Stimulated activated CD8-positive, alpha-beta memory T cell treated with anti-CD3 and anti-CD28 coated beads, Interleukin-12 subunit alpha, Interleukin-12 subunit beta, amount 100 ng/mL, for 1 hour (primary cell): ENCODE measurements around the gene CCDC40.
"Not testable (repeated sequence)": the region's sequence is repeated elsewhere in the genome, so short reads cannot be mapped to it uniquely, and the experiment has no call there.

Experiments
- DNase-seq: peaks from one replicate; pipeline ENCODE4 v3.0.0-alpha.2; 2020; ENCODE audit warnings: low read depth

Gene CCDC40

DNA sequence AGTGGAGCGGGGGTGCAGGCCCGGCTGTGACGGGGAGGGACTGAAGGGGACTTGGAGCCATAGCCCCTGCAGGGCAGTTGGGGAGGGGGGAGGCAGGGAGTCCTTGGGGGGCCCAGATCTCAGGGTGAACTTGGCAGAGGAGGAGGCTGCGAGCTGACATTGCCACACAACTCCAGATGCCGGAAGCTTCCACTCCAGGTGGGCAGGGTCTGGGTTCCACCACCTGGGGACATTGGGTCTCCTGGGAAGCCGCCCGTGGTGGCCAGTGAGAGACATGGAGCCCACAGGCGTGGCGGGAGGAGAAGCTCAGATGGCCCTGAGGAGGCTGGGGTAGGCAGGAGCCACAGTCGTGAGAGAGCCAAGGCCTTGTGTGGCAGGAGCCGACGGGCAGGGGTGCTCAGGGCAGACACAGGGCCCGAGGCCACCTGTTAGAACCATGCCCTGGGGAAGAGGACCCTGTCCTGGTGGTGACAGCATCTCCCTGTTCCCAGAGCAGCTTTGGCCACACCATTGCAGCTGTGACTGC is 46.8 kb downstream of the CCDC40 start:
- DNase-seq, result no peak

- no peak for DNase-seq
Measured at GRCh38 chr17:80084773-80085172, 48.3 kb downstream of the CCDC40 start.

GRCh38 chr17:80086081-80086480 is 49.6 kb downstream of the CCDC40 start:
- no peak for DNase-seq

DNA sequence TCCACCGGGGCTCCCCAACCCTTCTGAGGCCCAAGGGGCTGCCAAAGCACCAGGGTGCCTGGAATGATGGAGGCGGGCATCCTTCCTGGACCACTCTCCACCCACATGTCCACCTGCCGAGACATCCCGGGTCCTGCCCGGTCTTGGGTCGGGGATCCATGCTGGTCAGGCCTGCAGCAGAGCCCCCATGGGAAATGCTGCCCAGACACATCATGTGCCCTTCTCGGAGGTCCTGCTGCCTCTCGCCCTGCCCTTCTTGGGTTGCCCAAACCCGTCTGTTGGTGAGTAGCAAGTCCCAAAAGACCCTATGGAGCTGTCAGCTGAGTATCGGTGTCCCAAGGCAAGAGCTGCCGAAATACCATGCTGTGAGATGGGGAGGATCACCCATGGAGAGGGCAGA is 50.2 kb downstream of the CCDC40 start:
- DNase-seq, result no peak

GRCh38 chr17:80087346-80088265 is 51.2 kb downstream of the CCDC40 start:
- DNase-seq, result no peak

DNA sequence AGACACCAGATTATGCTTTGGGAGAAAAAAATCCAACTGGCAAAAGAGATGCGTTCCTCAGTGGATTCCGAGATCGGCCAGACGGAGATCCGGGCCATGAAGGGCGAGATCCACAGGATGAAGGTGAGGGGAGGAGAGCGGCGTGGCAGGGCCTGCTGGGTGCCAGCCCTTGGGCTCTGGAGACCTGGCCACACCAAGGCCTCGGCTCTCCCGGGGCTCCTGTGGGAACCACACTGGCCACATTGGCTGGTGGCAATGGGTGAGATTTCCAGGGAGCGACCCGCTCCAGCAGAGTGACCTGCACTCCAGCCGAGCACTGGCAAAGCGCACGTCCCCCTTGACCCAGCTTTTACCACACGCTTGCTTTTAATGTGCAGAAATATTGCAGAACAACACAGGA is 53.3 kb downstream of the CCDC40 start:
- no peak for DNase-seq

- not testable (repeated sequence) for DNase-seq
Measured at GRCh38 chr17:80090164-80090563, 53.7 kb downstream of the CCDC40 start.

DNA sequence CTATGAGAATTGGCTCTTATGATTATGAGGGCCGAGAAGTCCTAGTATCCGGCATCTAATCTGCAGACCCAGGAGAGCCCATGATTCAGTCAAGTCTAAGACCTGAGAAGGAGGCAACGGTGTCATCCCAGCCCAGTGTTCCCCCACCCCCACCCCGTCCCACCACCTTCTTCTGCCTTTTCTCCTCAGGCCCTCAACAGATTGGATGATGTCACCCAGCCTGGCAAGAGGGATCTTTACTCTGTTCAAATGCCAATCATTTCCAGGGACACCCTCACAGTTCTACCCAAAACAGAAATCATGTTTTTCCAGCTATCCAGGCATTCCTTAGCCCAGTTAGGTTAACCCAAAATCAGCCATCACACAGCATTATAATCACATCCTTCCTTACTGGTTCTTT is 54.9 kb downstream of the CCDC40 start:
- no peak for DNase-seq

DNA sequence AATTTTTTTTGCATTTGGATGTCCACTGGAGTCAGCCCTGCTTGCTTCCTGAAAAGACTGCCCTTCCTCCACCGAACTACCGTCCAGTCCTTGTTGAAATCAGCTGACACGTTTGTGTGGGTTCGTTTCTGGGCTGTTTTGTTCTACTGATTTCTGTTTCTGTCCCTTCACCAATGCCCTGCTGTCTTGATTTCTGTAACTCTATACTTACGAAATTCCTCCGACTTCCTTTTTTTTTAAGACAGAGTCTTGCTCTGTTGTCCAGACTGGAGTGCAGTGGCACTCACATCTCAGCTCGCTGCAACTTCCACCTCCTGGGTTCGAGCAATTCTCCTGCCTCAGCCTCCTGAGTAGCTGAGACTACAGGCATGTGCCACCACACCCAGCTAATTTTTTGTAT is 56.5 kb downstream of the CCDC40 start:
- DNase-seq, result no peak

GRCh38 chr17:80095038-80095843 is 58.8 kb downstream of the CCDC40 start:
- no peak for DNase-seq

DNA sequence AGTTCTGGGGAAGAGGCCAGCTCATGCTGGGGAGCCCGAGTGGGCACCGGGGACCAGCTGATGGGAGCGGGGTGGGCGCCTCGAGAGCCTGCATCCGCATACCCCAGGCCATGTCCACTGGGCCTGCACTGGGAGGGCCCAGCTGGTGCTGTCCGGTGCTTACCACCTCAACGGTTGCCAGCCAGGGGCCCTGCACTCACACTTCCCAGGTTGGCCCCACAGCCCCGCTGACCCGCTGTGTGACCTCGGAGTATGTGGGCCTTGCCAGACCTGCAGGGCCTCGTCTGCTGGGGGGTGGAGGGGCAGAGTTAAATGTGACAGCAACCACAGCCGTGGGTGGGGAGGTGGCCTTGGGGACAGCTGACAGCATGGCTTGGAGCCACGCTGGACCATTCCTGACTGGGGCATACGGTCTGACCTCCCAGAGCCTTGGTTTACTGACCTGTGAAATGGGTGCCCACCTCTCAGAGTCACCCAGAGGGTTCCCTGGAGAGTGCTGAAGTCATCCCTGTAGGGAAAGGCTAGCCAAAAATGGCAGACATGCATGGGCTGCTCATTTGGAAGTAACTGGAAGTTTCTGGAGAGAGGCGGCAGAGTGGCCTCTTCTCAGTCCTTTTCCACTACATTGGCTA is 59.5 kb downstream of the CCDC40 start:
- no peak for DNase-seq

GRCh38 chr17:80096561-80097021 is 60.1 kb downstream of the CCDC40 start:
- no peak for DNase-seq

GRCh38 chr17:80097127-80097621 is 60.7 kb downstream of the CCDC40 start:
- no peak for DNase-seq

GRCh38 chr17:80097844-80098691 is 61.6 kb downstream of the CCDC40 start:
- no peak for DNase-seq

GRCh38 chr17:80099291-80100034 is 63.0 kb downstream of the CCDC40 start:
- no peak for DNase-seq

DNA sequence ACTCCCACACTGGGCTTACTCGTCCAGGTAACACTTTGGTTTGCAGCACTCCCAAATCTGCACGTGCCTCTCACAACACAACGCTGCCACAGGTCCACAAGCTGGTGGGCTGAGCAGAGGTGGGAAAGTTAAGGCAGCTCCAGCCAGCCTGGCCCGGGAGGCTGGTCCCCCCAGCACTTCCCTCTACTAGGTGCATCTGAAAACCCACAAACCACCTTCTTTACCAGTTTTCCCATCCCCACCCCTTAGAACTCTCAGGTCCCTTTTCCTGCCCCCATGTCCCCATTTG is 63.5 kb downstream of the CCDC40 start:
- no peak for DNase-seq

DNA sequence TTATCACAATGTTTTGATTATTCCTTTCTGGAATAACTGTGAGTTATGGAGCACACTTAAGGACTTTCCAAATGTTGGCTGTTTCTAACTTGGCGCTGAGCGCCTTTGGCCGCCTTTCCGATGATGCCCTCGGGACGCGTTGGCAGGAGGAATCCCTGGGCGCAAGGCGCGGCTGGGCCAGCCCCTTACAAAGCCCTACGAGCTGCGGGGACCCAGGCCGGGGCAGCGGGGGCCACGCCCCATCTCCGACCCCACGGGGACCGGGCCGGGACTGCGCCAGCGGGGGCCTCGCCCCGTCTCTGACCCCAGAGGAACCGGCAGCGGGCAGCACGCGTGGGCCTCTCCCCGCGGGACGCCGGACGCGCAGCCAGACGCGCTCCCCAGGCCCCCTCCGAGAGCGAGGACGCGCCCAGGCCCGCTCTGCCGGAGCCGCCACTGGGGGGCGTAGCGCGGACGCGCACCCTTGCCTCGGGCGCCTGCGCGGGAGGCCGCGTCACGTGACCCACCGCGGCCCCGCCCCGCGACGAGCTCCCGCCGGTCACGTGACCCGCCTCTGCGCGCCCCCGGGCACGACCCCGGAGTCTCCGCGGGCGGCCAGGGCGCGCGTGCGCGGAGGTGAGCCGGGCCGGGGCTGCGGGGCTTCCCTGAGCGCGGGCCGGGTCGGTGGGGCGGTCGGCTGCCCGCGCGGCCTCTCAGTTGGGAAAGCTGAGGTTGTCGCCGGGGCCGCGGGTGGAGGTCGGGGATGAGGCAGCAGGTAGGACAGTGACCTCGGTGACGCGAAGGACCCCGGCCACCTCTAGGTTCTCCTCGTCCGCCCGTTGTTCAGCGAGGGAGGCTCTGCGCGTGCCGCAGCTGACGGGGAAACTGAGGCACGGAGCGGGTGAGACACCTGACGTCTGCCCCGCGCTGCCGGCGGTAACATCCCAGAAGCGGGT is 64.8 kb downstream of the CCDC40 start, which contains the start of gene GAA:
GAA (plus strand) TSS at position 571 of the 935 bp plus-strand sequence. CDS start 3,006 bp downstream, outside the sequence.
- DNase-seq, result peak; percentile 78

- DNase-seq, result no peak
Measured at GRCh38 chr17:80101946-80102663, 65.7 kb downstream of the CCDC40 start.
